ENCODE results near the gene WDFY2.

- TF ChIP-seq EZH2 (IDR thresholded peaks at IDR 0.05): no peak
- no peak for TF ChIP-seq POLR2AphosphoS5 (IDR thresholded peaks at IDR 0.05; ENCODE audit: borderline replicate concordance, low read depth, low read length)
- TF ChIP-seq FOXP2 (optimal IDR thresholded peaks at IDR 0.05; ENCODE audit: control extremely low read depth, extremely low read length, insufficient read depth): no peak
Observed at GRCh38 chr13:51688937-51689662, 104.8 kb downstream of the WDFY2 start.
